Measurements from ENCODE around the gene USP49. TPM values are rescaled to one million over a fixed set of nuclear protein-coding genes. Genes with fewer than 3 reads are reported as not detected.

USP49 gene
- total RNA-seq, 3 donors from 2014 or later, result 3.4 to 4.9 (median 4.7) TPM

- DNase-seq (ENCODE audit: low spot score in 2 of 2), result no peak
- H3K9me3 ChIP-seq, result no peaks in the 10 kb centered on the region
- no peaks in the 10 kb centered on the region for H3K27me3 ChIP-seq
- no peak for TF ChIP-seq POLR2AphosphoS5 (IDR thresholded peaks at IDR 0.05)
- no peak for TF ChIP-seq POLR2A (IDR thresholded peaks at IDR 0.05)
- TF ChIP-seq CTCF (IDR thresholded peaks at IDR 0.05), result no peak
- peak overlapping the region; percentile 77 to 81 (median 77) for H3K4me3 ChIP-seq
- peaks cover 5% of the 10 kb centered on the region in 2 donors for H3K4me1 ChIP-seq
- peaks cover 5% of the 10 kb centered on the region for H3K36me3 ChIP-seq
- peak overlapping the region in 1 of 2 donors; percentile 82 for H3K27ac ChIP-seq
- intact Hi-C loops (cut with DNase I; ENCODE audit: low total_unique reads), result no loop called here
These were observed 116.3 kb downstream of the USP49 start for GRCh38 chr6:41778895-41779294.

- TF ChIP-seq CTCF (IDR thresholded peaks at IDR 0.05), result no peak
- no peak for TF ChIP-seq POLR2AphosphoS5 (IDR thresholded peaks at IDR 0.05)
- no peak for TF ChIP-seq POLR2A (IDR thresholded peaks at IDR 0.05)
- H3K27ac ChIP-seq, result no peak overlapping the region
- intact Hi-C loops (cut with DNase I; ENCODE audit: low total_unique reads), result no loop called here
These were observed 117.5 kb downstream of the USP49 start for GRCh38 chr6:41777551-41778285.

GRCh38 chr6:41775293-41775882 is 119.8 kb downstream of the USP49 start:
- TF ChIP-seq POLR2AphosphoS5 (IDR thresholded peaks at IDR 0.05) (no peak), POLR2A (IDR thresholded peaks at IDR 0.05) (no peak), CTCF (IDR thresholded peaks at IDR 0.05) (no peak)
- DNase-seq (ENCODE audit: low spot score in 2 of 2), result no peak
- H3K36me3 ChIP-seq, result peaks cover 11% of the 10 kb centered on the region
- no peaks in the 10 kb centered on the region for H3K9me3 ChIP-seq
- H3K4me1 ChIP-seq, result no peaks in the 10 kb centered on the region
- intact Hi-C loops (cut with DNase I; ENCODE audit: low total_unique reads), result no loop called here
- no peak overlapping the region for H3K4me3 ChIP-seq
- no peaks in the 10 kb centered on the region for H3K27me3 ChIP-seq
- no peak overlapping the region for H3K27ac ChIP-seq

More at GRCh38 chr6:41777551-41778285, 117.5 kb downstream of the USP49 start:
- peaks cover 5% of the 10 kb centered on the region for H3K36me3 ChIP-seq
- no peaks in the 10 kb centered on the region for H3K9me3 ChIP-seq
- H3K27me3 ChIP-seq, result no peaks in the 10 kb centered on the region
- no peak for DNase-seq (ENCODE audit: low spot score in 2 of 2)
- peaks cover 5% of the 10 kb centered on the region in 2 donors for H3K4me1 ChIP-seq
- no peak overlapping the region for H3K4me3 ChIP-seq

- Histone ChIP-seq H3K36me3 (peaks cover 11% of the 10 kb centered on the region), H3K27me3 (no peaks in the 10 kb centered on the region), H3K4me1 (no peaks in the 10 kb centered on the region), H3K4me3 (no peak overlapping the region), H3K27ac (no peak overlapping the region), H3K9me3 (no peaks in the 10 kb centered on the region)
- TF ChIP-seq POLR2AphosphoS5 (IDR thresholded peaks at IDR 0.05) (no peak), POLR2A (IDR thresholded peaks at IDR 0.05) (no peak), CTCF (IDR thresholded peaks at IDR 0.05) (no peak)
- intact Hi-C loops (cut with DNase I; ENCODE audit: low total_unique reads), result no loop called here
- DNase-seq (ENCODE audit: low spot score in 2 of 2), result no peak
These were observed 120.3 kb downstream of the USP49 start for GRCh38 chr6:41774841-41775240.
